ENCODE measurements around the gene NTN1.
"Not testable (repeated sequence)": the region's sequence is repeated elsewhere in the genome, so short reads cannot be mapped to it uniquely, and the experiment has no call there.

NTN1 gene

DNA sequence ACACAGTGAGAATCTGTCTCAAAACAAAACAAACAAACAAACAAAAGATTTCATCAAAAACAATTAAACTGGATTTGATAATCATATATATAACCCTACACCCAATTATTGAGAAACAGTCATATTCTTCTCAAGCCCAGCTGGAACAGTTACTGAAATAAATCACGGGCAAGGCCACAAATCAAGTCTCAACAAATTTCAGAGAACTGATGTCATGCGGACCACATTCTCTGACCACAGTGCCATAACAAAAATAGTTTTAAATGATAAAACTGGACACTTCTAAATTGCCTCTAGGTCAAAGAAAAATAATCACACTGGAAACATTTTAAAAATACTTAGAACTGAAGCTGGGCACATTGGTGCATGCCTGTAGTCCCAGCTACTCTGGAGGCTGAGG is 39.9 kb upstream of the NTN1 start:
- Histone ChIP-seq H3K4me2 (no peak overlapping the region), H3K4me1 (ENCODE audit: low read depth, poor library complexity, severe bottlenecking) (no peaks in the 10 kb centered on the region), H3K27me3 (ENCODE audit: insufficient read depth, low read depth) (no peaks in the 10 kb centered on the region), H3K27ac (no peak overlapping the region), H2AFZ (ENCODE audit: low read depth) (no peak overlapping the region), H4K20me1 (ENCODE audit: insufficient read depth) (no peaks in the 10 kb centered on the region), H3K79me2 (ENCODE audit: insufficient read depth, low read depth) (no peaks in the 10 kb centered on the region), H3K36me3 (ENCODE audit: insufficient read depth) (no peaks in the 10 kb centered on the region), H3K4me3 (IDR thresholded peaks at IDR 0.05; ENCODE audit: insufficient read depth, low read depth, low read length) (no peak overlapping the region), H3K9ac (no peak overlapping the region)
- TF ChIP-seq, protein P1, sequence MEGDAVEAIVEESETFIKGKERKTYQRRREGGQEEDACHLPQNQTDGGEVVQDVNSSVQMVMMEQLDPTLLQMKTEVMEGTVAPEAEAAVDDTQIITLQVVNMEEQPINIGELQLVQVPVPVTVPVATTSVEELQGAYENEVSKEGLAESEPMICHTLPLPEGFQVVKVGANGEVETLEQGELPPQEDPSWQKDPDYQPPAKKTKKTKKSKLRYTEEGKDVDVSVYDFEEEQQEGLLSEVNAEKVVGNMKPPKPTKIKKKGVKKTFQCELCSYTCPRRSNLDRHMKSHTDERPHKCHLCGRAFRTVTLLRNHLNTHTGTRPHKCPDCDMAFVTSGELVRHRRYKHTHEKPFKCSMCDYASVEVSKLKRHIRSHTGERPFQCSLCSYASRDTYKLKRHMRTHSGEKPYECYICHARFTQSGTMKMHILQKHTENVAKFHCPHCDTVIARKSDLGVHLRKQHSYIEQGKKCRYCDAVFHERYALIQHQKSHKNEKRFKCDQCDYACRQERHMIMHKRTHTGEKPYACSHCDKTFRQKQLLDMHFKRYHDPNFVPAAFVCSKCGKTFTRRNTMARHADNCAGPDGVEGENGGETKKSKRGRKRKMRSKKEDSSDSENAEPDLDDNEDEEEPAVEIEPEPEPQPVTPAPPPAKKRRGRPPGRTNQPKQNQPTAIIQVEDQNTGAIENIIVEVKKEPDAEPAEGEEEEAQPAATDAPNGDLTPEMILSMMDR (conservative IDR thresholded peaks at IDR 0.05; ENCODE audit: low read depth, low read length) = no peak

DNA sequence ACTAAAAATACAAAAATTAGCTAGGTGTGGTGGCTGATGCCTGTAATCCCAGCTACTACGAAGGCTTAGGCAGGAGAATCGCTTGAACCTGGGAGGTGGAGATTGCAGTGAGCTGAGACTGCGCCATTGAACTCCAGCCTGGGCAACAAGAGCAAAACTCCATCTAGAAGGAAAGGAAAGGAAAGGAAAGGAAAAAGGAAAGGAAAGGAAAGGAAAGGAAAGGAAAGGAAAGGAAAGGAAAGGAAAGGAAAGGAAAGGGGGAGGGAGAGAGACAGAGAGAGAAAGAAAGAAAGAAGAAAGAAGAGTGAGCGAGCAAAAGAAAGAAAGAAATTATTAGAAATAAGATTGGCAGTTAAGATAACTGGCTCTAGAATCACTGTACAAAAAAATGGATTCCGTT is 37.1 kb upstream of the NTN1 start:
- H3K27ac ChIP-seq; H3K9ac ChIP-seq; H2AFZ ChIP-seq (ENCODE audit: low read depth); H3K4me3 ChIP-seq (IDR thresholded peaks at IDR 0.05; ENCODE audit: insufficient read depth, low read depth, low read length); H3K79me2 ChIP-seq (ENCODE audit: insufficient read depth, low read depth); H3K27me3 ChIP-seq (ENCODE audit: insufficient read depth, low read depth); H3K36me3 ChIP-seq (ENCODE audit: insufficient read depth); H3K4me1 ChIP-seq (ENCODE audit: low read depth, poor library complexity, severe bottlenecking); H3K4me2 ChIP-seq; H4K20me1 ChIP-seq (ENCODE audit: insufficient read depth): not testable (repeated sequence)

DNA sequence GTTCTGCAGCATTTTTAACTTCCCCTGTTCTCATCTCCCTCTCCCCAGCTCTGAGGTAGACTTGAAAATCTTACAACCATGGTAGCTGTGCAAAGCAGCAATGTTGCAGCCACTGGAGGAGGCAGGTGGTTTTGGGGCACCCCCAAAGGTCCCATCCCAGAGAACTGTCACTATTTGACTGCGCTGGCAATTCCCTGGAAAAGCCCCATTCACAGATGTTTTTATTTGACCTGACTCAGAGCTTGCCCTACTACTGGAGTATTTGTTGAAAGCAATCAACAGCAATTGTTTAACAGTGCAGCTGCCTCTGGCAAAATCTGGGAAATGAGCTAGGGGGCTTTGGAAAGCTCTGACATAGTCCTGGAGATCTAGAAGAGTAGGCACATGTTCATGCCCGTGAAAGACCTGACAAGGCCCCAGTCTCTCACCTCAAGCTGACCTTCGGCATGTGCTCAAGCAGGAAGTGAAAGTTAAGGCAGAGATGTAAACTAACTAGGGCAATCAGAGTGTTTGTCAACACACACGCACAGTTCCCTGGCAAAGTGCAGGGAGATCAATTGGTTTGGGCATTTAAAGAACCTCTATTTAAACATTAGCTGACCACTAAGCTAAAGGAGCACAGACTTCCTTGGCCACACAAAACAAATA is 36.1 kb upstream of the NTN1 start:
- Histone ChIP-seq H3K4me1 (ENCODE audit: low read depth, poor library complexity, severe bottlenecking) (no peaks in the 10 kb centered on the region), H3K4me3 (IDR thresholded peaks at IDR 0.05; ENCODE audit: insufficient read depth, low read depth, low read length) (no peak overlapping the region), H4K20me1 (ENCODE audit: insufficient read depth) (no peaks in the 10 kb centered on the region), H3K9ac (no peak overlapping the region), H3K27me3 (ENCODE audit: insufficient read depth, low read depth) (no peaks in the 10 kb centered on the region), H3K27ac (no peak overlapping the region), H3K4me2 (no peak overlapping the region), H3K79me2 (ENCODE audit: insufficient read depth, low read depth) (no peaks in the 10 kb centered on the region), H2AFZ (ENCODE audit: low read depth) (no peak overlapping the region), H3K36me3 (ENCODE audit: insufficient read depth) (no peaks in the 10 kb centered on the region)
- TF ChIP-seq, protein P1 (conservative IDR thresholded peaks at IDR 0.05; ENCODE audit: low read depth, low read length) = no peak

DNA sequence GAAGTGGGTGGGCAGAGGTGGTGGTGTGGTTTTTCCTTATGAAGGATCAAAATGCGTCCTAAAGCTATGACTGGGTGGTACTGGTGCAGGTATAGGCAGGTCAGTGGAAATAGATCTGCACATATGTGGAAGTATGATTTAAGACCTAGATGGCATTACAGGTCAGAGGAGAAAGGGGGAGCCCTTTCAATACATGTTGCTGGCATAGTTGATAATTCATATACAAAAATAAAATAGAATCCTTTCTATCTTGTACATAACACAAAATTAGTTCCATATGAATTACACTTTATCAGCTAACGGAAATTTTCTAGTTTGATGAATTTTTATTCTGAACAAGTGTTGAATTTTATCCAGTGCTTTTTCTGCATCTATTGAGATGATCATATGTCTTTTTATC is 35.0 kb upstream of the NTN1 start:
- Histone ChIP-seq H3K27me3 (ENCODE audit: insufficient read depth, low read depth) (no peaks in the 10 kb centered on the region), H2AFZ (ENCODE audit: low read depth) (no peak overlapping the region), H3K9ac (no peak overlapping the region), H3K27ac (no peak overlapping the region), H3K4me2 (no peak overlapping the region), H3K79me2 (ENCODE audit: insufficient read depth, low read depth) (no peaks in the 10 kb centered on the region), H3K4me1 (ENCODE audit: low read depth, poor library complexity, severe bottlenecking) (no peaks in the 10 kb centered on the region), H3K36me3 (ENCODE audit: insufficient read depth) (no peaks in the 10 kb centered on the region), H3K4me3 (IDR thresholded peaks at IDR 0.05; ENCODE audit: insufficient read depth, low read depth, low read length) (no peak overlapping the region), H4K20me1 (ENCODE audit: insufficient read depth) (no peaks in the 10 kb centered on the region)
- TF ChIP-seq, protein P1 (conservative IDR thresholded peaks at IDR 0.05; ENCODE audit: low read depth, low read length) = no peak

DNA sequence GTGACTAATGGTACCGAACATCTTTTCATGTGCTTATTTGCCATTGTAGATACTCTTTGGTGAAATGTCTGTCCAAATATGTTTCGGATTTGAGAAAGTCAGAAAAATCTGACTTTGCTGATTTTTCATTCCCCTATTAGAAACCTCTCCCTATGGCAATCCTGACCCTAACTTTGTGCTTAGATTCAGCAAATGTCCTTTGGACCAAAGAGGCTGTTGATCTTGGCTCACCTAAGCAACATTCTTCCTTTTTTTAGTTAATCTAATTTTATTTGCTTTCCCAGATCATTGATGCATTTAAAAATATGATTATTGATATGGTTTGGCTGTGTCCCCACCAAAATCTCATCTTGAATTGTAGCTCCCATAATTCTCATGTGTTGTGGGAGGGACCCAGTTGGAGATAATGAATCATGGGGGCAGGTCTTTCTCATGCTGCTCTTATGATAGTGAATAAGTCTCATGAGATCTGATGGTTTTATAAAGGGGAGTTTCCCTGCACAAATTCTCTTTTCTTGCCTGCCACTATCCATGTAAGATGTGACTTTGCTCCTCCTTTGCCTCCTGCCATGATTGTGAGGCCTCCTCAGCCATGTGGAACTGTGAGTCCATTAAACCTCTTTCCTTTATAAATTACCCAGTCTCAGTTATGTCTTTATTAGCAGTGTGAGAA is 32.9 kb upstream of the NTN1 start:
- not testable (repeated sequence) for H3K9ac ChIP-seq; H2AFZ ChIP-seq (ENCODE audit: low read depth); H3K4me1 ChIP-seq (ENCODE audit: low read depth, poor library complexity, severe bottlenecking); H3K4me2 ChIP-seq; H3K27me3 ChIP-seq (ENCODE audit: insufficient read depth, low read depth); H3K79me2 ChIP-seq (ENCODE audit: insufficient read depth, low read depth); H3K4me3 ChIP-seq (IDR thresholded peaks at IDR 0.05; ENCODE audit: insufficient read depth, low read depth, low read length); H3K36me3 ChIP-seq (ENCODE audit: insufficient read depth); H4K20me1 ChIP-seq (ENCODE audit: insufficient read depth); H3K27ac ChIP-seq

All from KMS-11 (cell line).